ENCODE data around the gene CMIP.

- TF ChIP-seq CTCF (conservative IDR thresholded peaks at IDR 0.05; ENCODE audit: low read depth, low read length) (no peak), EZH2 (IDR thresholded peaks at IDR 0.05; ENCODE audit: low read length, unreplicated experiment) (no peak)
Observed at GRCh38 chr16:81427219-81427618, 17.4 kb upstream of the CMIP start.
